Dermis microvascular lymphatic vessel endothelial cell (primary cell): ENCODE measurements around the gene PYGO1. TPM values are rescaled to one million over a fixed set of nuclear protein-coding genes. Genes with fewer than 3 reads are reported as not detected.
"Not testable (repeated sequence)": the region's sequence is repeated elsewhere in the genome, so short reads cannot be mapped to it uniquely, and the experiment has no call there.

ENCODE experiments used
- DNase-seq, 2 donors: peaks; one replicate each; pipeline versions ENCODE4 v3.0.0 to v3.0.0-alpha.2; 2010; ENCODE audit warnings: low read depth in 2 of 2
- total RNA-seq: library from RNA; depleted of rRNA; stranded (reverse); fragments of >200 nt; gene quantifications from 2 replicates; pipeline ENCODE4 v1.2.1, GENCODE V29; 2014

Gene PYGO1
- total RNA-seq, 1 donor from 2014 or later = 0.13 TPM

GRCh38 chr15:55507567-55507966 is 80.6 kb downstream of the PYGO1 start:
- no peak for DNase-seq

- not testable (repeated sequence) for DNase-seq
Measured at GRCh38 chr15:55505407-55505806, 82.7 kb downstream of the PYGO1 start.

- no peak for DNase-seq
Measured at GRCh38 chr15:55499151-55499550, 89.0 kb downstream of the PYGO1 start.

- peak; percentile 55 to 81 for DNase-seq
Measured at GRCh38 chr15:55498109-55498938, 89.8 kb downstream of the PYGO1 start.

- DNase-seq = peak; percentile 17 to 59
Measured at GRCh38 chr15:55496716-55497115, 91.4 kb downstream of the PYGO1 start.

- peak in 1 of 2 donors; percentile 56 for DNase-seq
Measured at GRCh38 chr15:55494931-55495330, 93.2 kb downstream of the PYGO1 start.

GRCh38 chr15:55488952-55489600 is 99.1 kb downstream of the PYGO1 start:
- peak in 1 of 2 donors; percentile 41 for DNase-seq

Other genes with a start within 250 kb of the PYGO1 start
- 38.6 and 47.2 TPM in 2 replicates for gene CCPG1, start 180.0 kb downstream of the PYGO1 start, total RNA-seq
- 0.89 and 1.0 TPM in 2 replicates for gene PIERCE2, start 179.8 kb downstream of the PYGO1 start, total RNA-seq
- gene DNAAF4, start 80.1 kb downstream of the PYGO1 start, total RNA-seq = 0.89 and 1.3 TPM in 2 replicates
- 1.0 and 1.2 TPM in 2 replicates for gene PRTG, start 154.8 kb upstream of the PYGO1 start, total RNA-seq